HPDE6-E6E7 (cell line): ENCODE data around the gene PRRG4.
"Not testable (repeated sequence)": the region's sequence is repeated elsewhere in the genome, so short reads cannot be mapped to it uniquely, and the experiment has no call there.

ENCODE experiments used
- DNase-seq: peaks from one replicate; pipeline ENCODE4 v3.0.0; 2011; ENCODE audit warnings: missing footprints; ENCODE audit errors: extremely low spot score

Gene PRRG4

DNA sequence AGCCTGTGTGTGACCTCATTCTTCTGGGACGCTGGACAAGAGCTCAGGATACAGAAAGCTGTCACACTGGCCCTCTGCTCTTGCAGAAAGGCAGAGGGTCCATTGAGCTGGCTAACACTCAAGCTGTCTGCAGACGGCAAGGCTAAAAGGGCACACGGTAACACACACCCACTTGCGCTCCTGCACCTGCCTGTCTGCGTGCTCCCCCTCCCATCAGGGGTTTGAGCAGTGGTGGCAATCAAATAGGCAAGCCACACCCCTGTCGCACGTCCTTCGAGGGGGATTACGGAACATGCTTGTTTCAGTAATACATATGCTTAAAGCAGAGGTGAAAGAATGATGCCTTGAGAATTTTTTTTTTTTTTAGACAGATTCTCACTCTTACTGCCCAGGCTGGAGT is 55.8 kb downstream of the PRRG4 start:
- DNase-seq = no peak

DNA sequence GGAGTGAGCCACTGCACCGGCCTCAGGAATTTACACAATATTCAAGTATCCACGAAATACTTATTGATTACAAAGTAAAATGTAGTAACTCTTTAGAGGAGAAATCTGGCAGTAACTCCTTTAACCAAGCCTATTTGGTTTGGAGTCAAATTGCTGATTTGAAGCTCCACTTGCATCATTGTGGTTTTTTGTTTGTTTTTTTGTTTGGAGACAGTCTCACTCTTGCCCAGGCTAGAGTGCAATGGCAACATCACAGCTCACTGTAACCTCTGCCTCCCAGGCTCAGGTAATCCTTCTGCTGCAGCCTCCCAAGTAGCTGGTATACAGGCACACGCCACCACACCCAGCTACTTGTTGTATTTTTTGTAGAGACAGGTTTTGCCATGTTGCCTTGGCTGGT is 56.5 kb downstream of the PRRG4 start:
- DNase-seq = no peak

DNA sequence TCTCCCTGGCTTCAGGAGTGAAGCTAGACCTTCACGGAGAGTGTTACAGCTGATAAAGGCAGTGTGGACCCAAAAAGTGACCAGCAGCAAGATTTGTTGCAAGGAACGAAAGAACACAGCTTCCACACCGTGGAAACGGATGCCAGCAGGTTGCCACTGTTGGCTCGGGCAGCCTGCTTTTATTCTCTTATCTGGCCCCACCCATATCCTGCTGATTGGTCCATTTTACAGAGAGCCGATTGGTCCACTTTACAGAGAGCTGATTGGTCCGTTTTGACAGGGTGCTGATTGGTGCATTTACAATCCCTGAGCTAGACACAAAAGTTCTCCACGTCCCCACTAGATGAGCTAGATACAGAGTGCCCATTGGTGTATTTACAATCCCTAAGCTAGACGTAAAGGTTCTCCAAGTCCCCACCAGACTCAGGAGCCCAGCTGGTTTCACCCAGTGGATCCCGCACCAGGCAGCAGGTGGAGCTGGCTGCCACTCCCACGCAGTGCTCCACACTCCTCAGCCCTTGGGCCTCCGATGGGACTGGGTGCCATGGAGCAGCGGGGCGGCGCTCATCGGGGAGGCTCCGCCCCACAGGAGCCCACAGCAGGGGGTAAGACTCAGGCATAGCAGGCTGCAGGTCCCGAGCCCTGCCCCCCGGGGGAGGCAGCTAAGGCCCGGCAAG is 58.1 kb downstream of the PRRG4 start:
- DNase-seq = not testable (repeated sequence)

DNA sequence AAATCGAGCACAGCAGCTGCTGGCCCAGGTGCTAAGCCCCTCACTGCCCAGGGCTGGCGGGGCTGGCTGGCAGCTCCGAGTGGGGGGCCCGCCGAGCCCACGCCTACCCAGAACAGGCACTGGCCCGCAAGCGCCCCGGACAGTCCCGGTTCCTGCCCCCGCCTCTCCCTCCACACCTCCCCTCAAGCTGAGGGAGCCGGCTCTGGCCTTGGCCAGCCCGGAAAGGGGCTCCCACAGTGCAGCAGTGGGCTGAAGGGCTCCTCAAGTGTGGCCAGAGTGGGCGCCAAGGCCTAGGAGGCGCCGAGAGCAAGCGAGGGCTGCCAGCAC is 58.6 kb downstream of the PRRG4 start:
- not testable (repeated sequence) for DNase-seq

DNA sequence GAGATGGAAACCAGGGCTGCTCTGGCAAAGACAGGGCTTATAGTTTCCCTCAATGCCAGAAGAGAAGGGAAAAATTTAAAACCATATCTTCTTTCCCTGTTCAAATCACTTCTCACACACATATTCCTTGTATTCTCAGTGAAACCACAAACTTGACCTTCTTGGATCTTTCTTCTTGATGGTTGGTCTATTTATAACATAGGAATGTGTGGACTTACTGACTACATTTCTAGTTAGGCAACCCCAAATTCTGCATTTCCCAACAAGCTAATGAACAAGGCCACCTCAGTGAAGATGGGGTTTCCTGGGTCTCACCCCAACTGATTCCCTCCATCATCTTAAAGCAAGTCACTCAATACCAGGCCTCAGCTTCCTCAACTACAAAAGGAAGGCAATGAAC is 59.1 kb downstream of the PRRG4 start:
- DNase-seq = no peak

DNA sequence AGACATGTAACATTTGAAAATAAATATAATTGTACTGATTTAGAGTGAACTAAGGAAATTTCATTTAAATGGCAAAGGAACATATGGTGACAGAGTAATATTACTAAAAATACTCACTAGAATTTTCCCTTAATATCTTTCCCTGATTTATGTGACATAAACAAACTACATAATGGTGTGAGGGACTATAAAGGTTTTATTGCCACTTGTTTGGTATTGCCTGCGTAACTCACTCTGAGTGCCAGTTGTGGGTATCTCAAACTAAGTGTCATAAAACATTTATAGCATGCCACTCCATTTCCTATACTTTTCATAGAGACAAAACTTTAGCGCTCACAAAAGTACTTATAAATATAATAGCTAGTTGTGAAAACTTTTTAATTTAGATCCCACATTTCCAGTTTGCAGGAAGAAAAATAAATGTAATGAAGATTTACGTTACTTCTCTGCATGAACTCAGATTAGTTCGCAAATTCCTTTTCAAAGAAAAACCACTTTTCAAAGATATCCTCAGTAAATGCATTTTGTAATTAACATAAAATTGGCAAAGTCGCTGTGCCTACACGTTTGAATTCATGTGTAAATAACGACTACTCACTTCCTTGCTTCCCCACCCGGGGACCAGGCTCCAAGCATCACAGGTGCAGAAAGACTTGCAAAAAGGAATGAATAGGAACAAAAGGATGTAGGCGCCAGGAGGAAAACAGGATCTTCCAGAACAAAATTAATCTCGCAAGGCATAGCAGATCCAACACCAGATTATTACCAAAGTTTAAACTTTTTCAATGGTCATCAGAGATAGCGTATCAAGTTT is 61.3 kb downstream of the PRRG4 start:
- DNase-seq = no peak

DNA sequence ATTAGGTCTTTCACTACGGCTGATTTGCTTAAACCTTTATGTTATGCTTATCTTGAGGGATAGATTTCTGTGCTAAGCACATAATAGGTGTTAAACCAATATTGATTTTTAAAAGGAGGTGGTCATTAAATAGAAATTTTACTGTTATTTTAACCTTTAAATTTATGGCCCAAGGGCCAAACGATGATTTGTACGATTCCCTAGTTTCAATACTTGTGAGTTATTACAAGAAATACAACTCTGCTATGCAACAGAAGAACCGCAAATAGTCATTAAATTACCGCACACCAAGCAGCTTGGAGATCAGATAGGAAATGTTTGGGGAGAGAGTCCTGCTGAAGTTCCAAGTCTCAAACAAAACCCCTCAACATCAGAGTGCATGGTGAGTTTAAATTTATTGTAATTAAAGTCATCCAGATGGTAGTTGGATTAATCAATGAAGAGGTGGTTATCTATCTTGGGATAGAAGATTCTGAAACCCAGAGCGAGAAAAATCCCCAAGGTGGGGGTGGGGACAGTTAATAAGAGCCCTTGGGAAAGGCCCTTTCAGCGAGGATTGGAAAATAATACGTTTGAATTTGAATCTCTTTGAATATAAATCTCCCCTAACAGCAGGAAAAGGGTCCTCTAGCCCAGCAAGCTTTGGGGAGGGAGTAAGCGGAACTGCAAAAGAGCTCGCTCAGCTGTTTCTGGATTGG is 62.1 kb downstream of the PRRG4 start:
- DNase-seq = no peak

DNA sequence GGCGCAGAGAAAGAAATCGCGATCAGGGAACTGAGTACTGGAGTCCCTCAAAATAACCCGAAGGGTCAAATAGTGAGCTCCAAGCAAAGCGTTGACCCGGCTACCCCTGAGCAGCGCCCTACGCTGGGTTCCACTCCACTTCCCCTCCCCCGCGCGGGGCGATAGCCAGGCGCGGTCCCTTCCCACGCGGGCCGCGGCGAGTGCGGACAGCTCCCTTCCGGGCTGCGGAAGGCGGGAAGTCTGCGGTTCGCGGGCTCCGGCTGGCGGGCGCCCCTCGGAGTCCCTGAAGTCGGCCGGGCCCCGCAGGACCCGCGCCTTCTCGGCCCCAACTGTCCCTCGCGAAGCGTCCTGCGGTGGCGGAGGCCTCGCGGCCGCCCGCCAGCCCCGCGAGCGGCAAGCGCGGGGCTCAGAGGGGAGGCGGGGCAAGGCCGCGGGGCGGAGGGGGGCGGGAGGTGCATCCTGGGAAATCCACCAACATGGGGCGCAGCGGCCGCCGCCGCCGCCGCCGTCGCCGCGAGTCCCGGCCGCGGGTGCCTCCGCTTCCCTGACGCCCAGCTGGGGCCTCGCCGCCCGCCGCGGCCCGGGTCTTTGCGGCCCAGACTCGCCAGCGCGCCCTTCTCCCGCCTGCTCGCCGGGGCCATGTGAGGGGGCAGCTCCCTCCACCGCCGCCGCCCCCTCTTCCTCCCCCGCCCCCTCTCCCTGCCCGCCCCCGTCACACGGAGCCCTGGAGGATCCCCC is 62.8 kb downstream of the PRRG4 start, which contains the start of gene QSER1:
Gene QSER1 (plus strand): TSS at position 457 of the 738 bp plus-strand sequence. CDS start 315 bp downstream, outside the sequence.
- DNase-seq = peak; percentile 72

DNA sequence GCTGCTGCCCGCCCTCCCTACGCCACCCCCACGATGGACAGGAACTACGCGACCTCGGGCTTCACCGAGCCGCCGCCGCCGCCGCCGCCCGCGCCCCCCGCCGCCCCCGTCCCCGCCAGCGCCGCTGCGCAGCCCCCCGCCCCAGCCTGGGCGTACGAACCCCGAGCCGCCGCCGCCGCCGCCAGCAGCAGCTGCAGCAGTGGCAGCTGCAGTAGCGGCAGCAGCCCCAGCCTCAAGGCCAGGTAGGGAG is 63.3 kb downstream of the PRRG4 start:
- DNase-seq = no peak

DNA sequence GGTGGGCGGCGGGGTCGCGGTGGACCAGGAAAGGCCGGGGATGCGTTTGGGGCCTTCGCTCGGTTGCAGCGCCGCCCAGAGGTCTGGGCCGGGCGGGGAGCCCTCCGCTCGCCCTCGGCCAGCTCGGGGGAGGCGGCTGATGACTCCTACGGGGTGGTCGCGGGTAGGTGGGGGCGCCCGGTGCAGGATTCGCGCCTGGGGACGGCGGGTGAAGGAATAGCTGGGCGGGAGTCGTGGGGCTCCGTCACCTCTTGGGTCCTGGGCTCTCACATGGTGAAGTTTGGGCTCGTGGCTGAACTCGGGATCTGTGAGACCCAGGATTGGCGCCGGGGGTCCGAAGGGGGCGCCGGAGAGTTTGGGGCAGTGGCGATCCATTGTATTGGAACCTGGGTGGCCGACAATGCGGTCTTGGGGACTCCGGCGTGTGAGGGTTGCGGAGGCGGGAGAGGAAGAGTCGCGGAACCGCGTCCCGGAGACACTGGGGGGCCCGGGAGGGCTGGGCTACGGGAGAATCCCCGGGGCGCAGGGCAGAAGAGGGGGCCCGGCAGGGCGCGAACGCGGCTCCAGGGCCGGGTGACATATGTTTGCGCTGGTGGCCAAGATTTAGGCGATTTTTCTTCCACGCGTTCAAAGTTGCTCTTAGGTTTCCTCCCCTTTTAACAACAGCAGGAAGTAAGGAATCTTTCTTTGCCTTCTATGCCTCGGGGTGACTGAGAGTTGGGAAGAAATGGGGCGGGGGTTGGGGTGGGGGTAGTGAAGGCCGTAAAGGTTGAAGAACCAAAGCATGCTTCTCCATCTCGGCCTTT is 63.8 kb downstream of the PRRG4 start:
- peak; percentile 20 for DNase-seq

DNA sequence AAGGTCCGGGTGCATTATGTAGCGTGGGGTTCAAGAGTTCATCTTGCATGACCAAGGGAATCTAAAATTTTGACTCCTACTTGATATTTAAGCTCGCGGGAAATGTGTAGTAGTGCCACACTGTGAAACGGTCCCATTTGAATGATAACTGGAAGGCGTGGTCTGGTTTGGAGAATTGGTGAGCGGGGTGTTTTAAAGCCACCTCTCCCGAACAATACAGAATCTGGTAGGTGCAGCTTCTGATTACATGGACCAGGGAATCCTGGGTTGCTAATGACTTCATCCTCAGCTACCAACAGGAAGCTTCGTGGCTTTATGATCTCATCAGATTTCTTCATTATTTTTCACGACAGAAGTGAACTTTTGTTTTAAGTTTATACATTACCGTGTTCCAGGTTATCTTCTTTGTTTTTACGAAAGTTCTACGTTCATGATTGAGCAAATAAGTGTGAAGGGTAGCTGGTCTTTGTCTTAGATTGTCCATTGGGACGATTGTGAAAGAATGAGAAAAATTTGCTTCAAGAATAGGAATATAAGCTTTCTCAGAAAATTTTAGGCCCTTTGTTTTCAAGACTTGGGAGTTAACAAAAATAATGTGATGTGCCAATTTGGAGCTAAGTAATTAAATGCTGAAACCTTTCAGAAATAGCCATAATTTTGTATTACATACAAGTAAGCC is 64.6 kb downstream of the PRRG4 start:
- DNase-seq = peak; percentile 60

DNA sequence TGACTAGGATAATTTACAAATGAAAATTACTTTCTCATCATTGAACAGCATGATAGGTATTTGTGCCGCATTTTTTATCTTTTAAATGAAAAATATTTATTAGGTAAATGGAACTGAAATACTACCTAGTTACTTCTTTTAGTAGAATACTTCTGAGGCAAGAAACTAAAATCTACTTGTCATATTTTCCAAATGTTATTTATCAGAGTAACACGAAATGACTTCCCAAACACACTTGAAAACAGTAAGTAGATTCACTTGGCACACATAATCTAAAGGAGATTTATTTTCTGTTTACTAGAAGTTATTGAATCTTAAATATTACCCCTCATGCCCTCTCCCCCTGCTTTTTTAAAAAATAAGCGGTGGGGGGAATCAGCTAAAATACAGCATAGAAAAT is 65.2 kb downstream of the PRRG4 start:
- DNase-seq = no peak

DNA sequence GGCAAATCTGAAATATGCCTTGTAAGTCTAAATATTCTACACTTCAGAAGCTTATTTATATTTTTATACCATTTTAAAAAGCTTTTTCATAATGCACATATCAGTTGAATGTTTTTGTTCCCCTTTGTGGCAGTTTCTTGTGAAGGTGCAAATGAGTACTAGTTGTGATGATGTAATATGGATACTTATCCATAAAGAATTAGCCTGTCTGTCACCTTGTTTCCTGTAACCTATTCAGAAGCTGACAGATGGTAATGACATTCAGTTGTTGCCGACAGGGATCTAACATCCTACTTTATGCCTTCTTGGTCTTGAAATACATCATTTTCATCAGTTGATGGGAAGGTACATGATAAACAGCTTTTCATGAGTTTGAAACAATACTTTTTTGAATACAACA is 65.7 kb downstream of the PRRG4 start:
- DNase-seq = no peak

DNA sequence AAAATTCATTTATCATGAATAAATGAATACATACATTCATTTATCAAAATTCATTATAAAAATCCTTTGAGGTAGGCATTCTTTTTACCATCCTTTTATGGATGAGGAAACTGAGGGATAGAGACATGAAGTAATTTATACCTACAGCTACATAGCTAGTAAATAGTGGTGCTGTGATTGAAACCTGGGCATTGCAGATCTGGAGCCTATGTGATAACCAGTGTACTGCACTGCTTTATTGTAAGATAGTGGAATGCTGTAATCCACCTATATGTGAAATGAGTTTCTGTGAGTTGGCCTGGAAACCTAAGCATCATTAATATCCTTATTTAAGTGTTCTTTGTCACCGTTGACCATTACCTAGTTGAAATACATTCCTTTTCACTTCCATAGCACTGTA is 67.4 kb downstream of the PRRG4 start:
- DNase-seq = no peak

DNA sequence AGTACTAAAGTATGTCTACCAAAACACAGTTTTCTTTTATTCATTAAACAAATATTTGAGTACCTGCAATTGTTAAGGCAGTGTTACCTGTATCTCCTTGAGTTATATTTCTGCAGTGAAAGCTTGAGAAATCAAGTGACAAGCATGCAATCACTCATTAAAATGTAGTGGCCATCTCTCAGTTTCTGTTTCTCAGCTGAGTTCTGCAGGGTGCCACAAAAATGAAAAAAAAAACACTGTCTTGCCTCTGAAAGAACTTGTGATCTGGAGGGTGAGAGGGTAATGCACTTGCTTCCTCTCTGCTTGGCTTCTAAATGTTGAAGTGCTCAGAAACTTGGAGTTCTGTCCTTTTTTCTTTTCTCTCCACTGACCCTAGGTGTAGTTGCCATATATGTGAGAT is 69.7 kb downstream of the PRRG4 start:
- no peak for DNase-seq

DNA sequence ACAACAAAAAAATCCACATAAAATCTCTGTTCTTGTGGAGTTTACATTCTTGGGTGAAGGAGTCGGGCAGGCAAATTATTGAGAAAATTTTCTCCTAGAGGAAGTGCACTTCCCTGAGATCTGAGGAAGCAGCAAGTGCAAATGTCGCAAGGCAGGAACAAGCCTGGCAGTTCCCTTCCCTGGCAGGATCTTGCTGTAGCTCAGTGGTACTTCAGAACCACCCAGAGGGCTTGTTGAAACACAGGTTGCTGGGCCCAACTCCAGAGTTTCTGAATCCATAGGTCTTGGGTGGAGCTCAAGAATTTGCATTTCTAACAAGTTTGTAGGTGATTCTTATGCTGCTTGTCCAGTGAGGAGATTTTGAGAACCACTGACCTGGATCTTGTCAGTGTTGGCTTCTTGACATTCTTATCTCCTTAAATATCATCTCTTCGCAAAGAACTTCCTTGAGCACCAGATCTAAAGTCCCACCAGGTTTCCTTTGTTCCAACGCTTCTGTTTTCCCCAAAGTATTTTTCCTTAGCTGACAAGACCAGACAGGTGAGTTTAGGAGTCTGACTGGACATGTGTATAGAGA is 72.5 kb downstream of the PRRG4 start:
- DNase-seq = peak; percentile 20

DNA sequence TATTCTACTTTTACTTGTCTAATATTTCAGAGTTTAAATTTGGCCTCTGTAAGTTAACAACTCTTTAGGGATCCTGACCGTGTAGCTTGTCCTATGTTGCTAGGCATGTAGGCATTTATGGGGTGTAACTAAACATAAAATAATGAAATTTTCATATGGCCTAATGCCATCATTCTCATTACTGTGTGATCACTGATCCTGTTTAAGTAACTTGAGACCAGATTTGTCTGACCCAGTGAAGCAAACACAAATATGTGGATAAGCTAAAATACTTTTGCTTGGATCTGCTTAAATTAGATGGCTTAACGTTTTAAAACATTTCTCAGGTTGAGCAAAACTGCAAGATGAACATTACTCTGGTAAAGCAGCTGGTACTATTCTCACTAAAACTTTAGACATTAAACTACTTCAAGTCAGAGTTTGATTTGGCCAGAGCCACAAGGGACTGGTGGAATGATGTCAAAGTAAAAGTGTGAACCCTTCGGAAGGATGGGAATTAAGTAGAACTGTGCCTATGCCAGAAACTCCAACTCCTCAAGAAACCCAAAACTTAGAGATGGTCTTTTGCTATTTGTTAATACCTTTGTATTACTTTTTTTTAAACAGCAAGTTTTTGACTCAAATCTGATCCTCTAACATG is 75.4 kb downstream of the PRRG4 start:
- DNase-seq = no peak
